Left colon (tissue), 2 donors: ENCODE measurements around the gene TEDC1. TPM values are rescaled to one million over a fixed set of nuclear protein-coding genes. Genes with fewer than 3 reads are reported as not detected.

Source experiments
- ATAC-seq: fragments of 200-7000 bp; cut with Tn5 transposase; one replicate; pipeline ENCODE4 v1.9.1; 2020; ENCODE audit warnings: mild to moderate bottlenecking, moderate library complexity
- DNase-seq, 2 donors: peaks; one replicate each; pipeline ENCODE4 v3.0.0-alpha.2; 2020
- intact Hi-C, 2 donors: fragments of 100-400 bp; cut with DNase I in 1 of 2; cut with micrococcal nuclease in 1 of 2; formaldehyde crosslinking; loops; one replicate each; pipeline versions ENCODE4 v1.11.2 to v1.14.0; 2022; cut with DNase I, micrococcal nuclease
- total RNA-seq, 2 donors: library from RNA; stranded (reverse); fragmentation: NEBNext Ultra II Directional; extraction: Animal tissue kit (Norgen Biotek cat#: 25700); gene quantifications; one replicate each; pipeline ENCODE4 v1.2.1, GENCODE V29; 2021
- donor health status: DM: no; HTN: no; CAD: no.
- donor health status: DM: yes; HTN: yes; CAD: no.

The TEDC1 gene
- total RNA-seq, 2 donors from 2014 or later = 15.7 to 25.8 TPM

DNA sequence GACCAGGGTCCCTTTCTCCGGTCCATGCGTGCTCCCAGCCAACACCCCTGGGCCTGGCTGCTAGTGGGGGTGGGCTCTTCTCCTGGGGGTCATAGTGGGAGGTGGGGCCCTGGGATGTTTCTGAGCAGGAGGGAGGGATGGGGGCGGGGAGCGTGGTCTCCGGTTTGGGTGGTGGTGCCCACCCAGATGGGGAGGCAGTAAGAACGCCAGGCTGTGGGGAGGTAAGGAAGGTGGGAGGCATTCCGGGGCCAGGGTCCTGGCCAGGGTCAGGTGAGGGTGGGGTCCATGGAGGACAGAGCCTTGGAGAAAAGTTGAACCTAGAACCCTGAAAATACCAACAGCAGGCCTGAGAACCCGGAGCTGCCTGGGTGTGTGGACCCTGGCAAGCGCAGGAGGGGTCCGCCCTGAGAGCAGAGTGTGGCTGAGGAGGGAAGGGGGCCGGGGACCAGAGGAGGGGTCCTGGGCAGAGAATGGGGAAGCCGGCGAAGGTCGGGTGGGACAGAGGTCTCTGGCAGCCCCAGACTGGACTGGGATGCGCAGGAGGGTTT is 10.8 kb upstream of the TEDC1 start:
- ATAC-seq (no peak), DNase-seq (peak in 1 of 2 donors; percentile 27)
- intact Hi-C loops = no loop called here

DNA sequence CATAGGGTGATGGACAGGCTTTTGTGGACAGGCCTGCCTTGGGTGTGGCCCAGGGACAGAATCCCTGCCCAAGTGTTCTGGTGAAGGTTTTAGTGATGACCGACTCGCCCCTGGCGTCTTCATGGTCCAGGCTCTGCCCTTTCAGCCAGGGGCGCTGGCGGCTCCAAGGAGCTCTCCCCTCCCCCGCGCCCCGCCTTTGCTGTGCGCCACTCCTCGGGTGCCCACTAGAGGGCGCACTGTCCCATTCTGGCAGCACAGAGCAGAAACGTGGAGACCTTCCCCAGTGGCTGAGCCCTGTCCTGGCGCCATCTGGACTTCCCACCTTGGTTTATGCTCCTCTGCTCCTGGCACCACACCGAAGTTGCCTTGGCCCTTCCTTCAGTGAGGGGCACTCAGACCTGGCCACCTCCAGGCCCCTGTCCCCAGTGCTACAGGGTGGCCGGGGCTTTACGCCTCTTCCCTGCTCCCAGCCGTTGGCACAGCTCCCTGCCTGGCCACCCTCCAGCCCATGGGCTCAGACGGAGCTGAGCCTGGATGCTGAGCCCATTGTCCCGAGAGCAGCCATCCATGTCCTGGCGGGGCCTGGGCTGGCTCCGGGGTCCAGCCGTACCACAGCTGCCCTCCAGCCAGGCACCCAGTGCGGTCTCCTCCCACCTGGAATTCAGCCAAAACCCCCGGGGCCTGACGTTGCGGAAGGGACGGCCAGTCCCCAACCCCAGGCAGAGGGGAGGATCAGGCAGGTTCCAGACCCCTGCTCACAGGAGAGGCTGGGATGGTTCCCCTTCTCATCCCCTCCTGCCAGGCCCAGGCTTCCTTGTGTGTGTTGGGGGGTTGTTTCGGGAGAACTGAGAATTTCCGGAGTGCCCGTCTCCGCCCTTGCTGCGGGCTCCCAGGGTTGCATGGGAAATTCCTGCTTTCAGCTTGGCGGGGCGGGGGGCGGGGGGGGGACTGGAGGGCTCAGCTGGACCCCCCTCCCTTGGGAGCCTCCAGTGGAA is 9.9 kb upstream of the TEDC1 start:
- intact Hi-C loops = no loop called here
- peak; percentile 77 to 90 for DNase-seq
- peak; percentile 70 for ATAC-seq

DNA sequence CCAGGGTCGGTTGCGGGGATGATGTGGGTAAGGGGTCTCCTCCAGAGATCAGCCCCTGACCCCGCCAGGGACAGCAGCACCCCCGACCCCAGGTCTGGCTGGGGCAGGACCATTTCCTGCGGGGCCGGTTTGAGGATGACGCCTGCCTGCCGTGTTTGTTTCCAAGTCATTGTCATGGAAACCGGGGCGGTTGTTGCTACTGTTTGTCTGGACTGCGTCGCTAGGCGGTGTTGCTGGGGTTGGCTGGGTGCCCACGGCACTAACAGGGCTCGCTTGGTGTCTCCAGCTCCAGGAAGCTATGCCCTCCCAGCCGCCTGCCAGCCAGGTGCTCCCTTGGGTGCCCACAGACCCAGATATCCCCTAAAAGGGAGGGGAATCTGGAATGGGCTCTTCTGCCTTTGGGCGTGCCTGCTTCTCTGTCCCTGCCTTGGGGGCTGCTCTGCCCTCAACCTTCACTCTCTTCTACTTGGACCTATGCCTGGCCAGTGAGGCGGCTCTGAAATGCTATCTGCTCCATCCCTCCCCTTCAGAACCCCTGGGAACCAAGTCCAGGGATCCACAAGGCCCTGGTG is 9.1 kb upstream of the TEDC1 start:
- ATAC-seq = peak; percentile 70
- intact Hi-C loops = no loop called here

DNA sequence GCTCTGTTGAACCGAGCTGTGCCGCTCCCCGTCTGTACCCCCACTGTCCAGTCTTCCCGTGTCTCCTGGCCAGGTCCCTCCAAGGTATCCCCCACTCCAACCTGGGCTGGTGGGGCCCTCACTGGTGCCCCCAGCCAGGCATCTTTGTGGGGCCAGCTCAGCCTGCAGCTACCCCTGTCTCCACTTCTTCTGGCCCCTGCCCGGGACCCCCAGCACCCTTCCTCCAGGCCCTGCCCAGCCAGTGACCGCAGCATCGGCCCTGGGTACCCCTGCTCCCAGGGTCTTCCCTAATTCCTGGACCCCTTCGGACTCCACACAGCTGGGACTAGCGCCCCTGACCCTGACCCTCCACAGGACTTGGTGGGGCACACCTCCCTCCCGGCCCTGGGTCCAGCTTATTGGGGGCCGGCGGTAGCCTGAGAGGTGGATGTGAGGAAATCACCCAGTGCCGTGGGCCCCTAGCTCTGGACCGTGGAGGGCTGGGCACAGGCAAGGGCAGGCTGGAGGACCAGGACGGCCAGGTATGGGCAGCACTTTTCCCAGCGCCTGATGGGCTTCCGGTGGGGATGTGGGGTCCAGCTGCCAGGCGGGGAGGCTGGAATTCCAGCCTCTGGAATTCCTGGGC is 8.4 kb upstream of the TEDC1 start:
- no peak for DNase-seq
- no peak for ATAC-seq
- intact Hi-C loops = no loop called here

More for the DNA sequence above, 9.1 kb upstream of the TEDC1 start:
- DNase-seq = peak; percentile 94 to 96

DNA sequence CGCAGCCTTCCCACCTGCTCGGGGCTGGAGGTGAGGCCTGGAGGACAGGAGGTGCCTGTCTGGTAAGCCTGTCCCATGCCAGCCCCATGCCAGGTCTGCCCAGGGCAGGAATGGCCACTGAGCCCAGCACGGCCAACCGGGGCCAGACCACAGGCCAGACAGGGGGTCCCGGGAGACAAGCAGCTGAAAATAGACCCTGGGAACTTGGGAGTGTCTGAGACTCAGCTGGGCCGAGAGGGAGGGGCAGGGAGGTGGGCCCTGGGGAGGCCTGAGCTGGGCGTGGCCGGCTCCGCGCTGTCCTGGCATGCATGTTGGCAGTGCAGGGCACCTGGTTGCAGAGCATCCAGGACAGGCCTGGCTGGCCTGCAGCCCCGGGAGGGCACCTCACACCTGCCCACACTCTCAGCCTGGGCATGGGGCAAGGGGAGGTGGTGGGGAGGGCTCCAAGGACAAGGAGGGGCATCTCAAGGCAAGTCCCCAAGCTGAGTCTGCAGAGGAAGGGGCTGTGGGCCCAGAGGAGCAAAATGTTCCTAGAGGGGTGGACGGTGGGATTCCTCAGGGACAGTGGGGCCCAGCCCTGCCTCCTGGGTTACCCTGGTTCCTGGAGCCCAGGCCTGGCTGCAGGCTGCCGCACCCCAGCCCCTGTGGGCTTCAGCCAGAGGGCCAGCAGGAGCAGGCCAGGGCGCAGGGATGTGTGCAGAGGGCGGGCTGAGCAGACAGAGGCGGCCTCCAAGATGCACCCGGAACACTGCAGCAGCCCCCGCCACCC is 7.6 kb upstream of the TEDC1 start:
- DNase-seq (peak; percentile 58 to 69), ATAC-seq (no peak)
- intact Hi-C loops = no loop called here

DNA sequence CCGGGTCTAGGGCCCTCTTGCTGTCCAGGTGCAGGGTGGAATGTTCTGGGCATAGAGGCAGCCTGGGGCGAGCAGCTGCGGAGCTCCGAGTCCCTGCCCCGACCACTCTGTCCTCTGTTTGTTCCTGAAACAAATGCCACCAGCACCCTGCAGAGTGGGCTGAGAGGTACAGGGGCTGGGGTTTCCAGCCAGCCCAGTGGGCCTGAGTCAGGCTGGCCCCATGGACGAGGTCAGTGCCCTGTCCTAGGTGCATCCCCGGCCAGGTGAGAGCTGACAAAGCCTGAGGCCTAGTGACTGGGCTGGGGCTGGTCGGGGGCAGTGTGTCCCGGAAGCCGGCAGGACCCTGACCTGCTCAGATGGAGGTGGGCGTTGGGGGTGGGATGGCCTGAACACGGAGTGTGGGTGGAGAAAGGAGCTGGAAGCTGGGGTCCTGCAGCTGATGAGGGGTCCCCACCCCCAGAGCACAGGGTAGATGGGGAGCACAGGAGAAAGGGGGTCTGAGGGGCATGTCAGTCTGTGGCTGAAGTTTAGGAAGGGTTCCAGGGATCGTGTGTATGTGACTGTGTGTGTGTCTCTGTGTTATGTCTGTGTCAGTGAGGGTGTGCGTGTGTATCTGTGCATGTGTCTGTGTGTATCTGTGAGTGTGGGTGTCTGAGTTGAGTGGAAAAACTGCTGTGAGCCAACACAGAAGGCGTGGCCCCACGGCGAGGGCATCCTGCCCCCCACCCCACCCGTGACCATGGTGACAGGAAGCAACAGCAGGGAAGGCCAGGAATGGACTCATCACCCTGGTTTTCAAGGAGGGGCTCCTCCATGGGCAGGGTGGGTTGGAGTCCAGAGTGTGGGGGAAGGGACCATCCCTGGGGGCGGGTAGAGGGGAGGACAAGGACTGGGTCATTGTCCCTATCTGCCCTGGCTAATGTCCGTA is 6.7 kb upstream of the TEDC1 start:
- intact Hi-C loops = no loop called here
- DNase-seq = peak in 1 of 2 donors; percentile 31
- ATAC-seq = no peak

DNA sequence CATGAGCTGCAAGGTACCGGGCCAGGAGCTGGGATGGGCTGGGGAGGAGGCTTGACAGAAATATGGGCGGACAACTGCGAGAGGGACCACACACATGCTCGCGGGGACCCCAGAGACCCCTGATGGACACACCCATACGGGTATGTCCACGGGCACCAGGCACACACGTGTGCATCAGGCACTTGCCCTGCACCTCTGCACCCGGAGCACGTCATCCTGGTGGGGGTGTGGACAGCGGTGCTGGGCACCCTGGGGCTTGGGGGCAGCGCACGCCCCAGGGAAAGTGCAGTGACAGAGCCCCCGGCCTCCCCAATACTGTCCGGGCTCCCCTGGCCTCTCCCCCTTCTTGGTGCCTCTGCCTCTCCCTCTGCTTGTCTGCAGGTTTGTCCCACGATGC is 6.1 kb upstream of the TEDC1 start:
- ATAC-seq = no peak
- intact Hi-C loops = no loop called here
- DNase-seq = no peak

DNA sequence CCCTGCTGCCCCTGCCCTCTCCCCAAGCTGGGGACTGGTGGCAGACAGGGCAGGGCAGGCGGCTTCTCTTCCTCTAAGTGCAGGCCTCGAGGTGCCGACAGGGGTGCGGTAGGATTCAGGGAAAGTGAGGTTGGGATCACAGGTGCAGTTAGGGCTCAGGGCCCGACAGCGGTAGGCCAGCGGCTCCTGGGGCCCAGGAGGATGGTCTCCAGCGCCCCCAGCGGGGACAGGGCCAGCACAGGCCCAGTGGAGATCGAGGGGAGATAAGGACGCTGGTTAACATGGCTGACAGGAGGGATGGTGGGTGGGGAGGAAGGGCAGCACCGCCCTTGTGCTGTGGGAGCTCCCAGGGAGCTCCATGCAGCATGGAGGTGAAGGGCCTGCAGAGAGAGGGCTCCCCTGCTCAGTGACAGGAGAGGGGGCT is 5.3 kb upstream of the TEDC1 start:
- DNase-seq = peak in 1 of 2 donors; percentile 37
- no peak for ATAC-seq
- intact Hi-C loops = no loop called here

DNA sequence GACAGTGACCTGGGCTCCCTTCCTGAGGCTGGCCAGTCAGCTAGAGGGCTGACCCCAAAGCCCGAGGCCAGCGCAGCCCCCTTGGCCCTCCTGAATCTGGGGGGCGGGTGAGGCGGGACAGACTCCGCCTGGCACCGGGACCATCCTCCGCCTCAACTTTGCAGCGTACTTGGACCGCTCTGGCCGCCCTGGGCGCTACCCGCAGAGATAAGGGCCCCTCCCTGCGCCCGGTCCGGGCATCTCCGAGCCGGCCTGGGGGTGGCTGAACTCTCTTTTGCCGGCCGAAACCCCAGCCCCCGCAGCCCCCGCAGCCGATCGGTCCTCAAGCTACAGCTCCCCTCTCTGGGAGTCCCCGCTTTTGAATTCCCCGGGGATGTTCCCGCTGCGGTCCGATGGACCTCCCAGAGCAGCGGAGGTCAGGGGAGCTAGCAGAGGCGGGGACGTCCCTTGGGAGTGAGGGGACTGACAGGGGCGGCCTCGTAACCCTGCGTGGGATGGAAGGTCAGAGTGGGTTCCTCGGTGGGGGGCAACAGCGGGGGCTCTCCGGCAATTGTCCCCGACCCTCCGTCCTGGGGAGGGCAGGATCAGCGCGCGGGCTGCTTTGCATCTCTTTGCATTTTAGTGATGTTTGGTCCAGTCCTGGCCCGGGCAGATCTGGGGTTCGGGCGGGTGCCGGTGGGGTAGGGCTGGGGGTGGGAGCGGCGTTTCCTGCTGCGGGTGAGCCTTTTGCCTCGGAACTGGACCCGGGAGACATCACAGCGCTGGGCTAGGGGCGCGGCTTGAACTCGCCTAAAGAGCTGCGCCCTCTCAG is 4.7 kb upstream of the TEDC1 start, which contains the start of gene CRIP1:
CRIP1 (plus strand) TSS at position 724 of the 811 bp plus-strand sequence. CDS start 374 bp downstream, outside the sequence.
- ATAC-seq = no peak
- intact Hi-C loops = no loop called here
- DNase-seq = peak in 1 of 2 donors; percentile 50

DNA sequence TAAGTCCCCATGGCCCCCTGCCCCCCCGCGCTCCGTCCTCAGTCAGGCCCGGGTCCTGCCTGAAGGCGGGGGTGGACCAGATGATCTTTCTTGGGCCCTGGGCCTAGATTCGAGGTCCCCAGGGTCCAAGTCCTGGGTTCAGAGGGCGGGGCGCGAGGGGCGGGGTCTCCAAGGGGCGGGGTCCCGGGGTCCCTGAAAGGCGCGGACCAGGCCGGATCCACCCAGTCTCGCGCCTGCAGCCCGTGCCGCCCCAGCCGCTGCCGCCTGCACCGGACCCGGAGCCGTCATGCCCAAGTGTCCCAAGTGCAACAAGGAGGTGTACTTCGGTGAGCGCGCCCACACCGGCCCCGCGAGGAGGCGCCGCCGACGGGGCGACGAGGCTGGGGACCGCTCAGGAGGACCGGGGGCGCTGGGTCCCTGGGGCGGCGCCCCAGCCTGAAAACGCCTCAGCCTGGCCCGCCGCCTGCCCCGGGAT is 4.0 kb upstream of the TEDC1 start:
- DNase-seq (peak; percentile 78 to 80), ATAC-seq (no peak)
- intact Hi-C loops = no loop called here

DNA sequence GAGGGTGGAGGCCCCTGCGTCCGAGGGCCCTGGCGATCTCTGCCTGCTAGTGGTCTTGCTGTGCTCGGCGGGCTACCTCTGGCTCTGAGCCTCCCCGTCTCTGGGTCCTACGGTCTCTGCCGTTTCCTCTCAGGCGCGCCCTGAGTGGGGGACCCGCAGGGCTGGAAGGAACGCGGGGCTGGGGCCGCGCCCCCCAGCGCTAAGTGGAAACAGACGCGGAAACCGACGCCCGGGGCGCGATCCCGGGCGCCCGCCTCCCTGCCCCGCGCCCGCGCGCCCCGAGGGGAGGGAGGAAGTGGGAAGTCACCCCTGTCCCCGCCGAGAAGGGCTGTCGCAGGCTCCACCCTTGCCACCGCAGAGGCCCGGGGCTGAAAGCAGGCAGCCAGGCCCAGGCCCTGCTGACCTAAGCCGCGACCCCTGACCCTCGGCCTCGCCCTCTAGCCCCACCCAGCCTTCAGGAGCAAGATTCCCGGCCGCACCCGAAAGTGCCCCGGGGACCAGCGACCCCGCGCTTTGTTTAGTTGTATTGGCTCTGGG is 3.5 kb upstream of the TEDC1 start:
- ATAC-seq (peak; percentile 11), DNase-seq (peak; percentile 77 to 80)
- intact Hi-C loops = no loop called here

DNA sequence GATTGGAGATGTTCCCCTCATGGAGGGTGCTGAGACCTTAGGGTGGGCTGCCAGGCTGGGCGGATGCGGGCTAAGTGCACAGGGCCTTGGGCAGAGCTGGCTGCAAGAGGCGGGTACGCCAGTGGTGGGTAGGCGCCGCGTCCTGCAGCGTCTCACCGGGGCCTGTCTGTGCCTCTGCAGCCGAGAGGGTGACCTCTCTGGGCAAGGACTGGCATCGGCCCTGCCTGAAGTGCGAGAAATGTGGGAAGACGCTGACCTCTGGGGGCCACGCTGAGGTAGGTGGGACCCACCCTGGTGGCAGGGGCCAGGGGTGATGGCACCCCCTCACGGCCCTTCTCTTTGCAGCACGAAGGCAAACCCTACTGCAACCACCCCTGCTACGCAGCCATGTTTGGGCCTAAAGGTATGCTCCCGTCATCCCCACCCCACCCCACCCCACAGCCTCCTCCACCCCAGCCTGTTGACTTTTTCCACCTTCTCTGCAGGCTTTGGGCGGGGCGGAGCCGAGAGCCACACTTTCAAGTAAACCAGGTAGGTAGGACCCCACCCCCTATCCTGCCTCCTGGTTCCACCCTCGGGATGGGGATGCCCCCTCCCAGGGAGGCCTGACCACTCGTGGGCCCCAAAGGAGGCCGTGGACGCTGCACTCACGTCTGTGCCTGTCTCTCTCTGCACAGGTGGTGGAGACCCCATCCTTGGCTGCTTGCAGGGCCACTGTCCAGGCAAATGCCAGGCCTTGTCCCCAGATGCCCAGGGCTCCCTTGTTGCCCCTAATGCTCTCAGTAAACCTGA is 2.9 kb upstream of the TEDC1 start:
- DNase-seq = peak; percentile 72 to 74

DNA sequence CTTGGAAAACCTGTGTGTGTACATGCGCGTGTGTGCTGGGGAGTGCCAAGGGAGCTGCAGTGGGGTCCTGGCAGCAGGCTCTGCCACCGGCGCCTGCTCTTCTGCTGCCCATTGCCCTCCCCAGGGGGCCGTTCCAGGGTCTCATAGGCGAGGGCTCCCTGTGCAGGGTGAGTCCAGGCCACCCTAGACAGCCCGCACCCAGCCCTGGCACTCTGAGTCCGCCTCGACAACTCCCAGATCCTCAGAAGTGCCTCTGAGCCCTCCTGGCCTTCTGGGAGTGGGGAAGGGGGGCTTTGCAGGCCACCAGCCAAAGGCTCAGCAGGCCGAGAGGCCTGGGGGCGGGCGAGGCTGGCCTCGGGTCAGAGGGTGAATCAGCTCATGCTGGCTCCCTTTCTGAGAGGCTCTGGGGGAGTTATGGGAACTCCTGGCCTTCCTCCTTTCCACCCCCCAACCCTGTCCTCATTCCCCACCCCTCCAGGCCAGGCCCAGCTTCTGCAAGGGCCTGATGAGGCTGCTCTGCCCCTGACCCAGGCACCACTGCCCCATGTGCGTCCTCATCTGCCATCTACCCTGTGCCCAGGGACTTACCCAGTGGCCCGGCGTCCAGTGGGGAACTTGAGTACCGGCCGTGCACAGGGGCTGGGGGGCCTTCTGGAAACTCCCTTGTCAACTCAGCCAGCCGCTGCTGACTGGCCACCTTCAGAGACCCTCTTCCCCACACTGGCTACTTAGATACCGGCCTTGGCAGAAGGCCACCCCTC is 2.1 kb upstream of the TEDC1 start:
- ATAC-seq = no peak
- peak in 1 of 2 donors; percentile 37 for DNase-seq
- intact Hi-C loops = no loop called here

More for the DNA sequence above, 2.9 kb upstream of the TEDC1 start:
- no peak for ATAC-seq
- intact Hi-C loops = no loop called here

DNA sequence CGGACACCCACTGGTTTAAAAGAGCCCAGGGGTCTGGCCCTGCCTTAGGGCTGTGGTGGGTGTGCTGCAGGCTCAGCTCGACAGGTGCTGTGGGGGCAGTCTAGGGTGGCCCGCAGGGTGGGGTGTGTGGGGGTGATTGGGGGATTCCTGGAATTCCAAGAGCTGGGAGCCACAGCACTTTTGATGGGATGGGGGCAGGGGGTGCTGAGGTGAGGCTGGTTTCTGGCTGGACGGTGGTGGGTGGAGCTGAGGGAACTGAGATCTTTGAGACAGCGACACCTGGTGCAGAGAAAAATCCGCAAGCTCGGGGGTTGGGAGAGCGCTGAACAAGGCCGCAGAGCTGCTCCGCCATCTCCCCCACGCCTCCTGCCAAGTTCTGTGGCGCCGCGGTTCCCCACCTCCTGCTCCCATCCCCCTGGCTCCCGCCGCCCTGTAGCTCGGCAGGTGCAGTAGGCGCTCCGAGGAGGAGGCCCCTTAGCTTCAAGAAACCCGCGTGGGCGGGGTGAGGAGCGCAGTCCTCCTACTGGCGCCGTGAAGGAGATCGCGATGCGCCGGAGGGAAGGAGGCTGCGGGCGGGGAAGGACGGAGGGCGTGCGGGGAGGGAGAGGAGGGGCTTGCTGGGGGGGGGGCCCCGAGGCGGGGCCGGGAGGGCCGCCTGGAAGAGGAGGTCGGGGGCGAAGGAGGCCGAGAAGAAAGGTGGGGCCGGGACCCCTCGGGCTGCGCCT is 1.3 kb upstream of the TEDC1 start:
- DNase-seq (peak; percentile 90 to 92), ATAC-seq (peak; percentile 35)
- intact Hi-C loops = no loop called here
